DOHH2 (cell line): Measurements from ENCODE around the gene KIFC1.

ENCODE experiments used
- EZH2phosphoT487 ChIP-seq: fragments of 200-600 bp; sonication (generic); IDR thresholded peaks from 2 replicates; pipeline ENCODE4 v1.6.1; 2017; ENCODE audit warnings: borderline replicate concordance, mild to moderate bottlenecking, antibody characterized with exemption, low read length, moderate library complexity, mixed read lengths
- TF ChIP-seq, protein P1 (sequence below): fragments of 200-600 bp; sonication (generic); IDR thresholded peaks from one replicate; pipeline ENCODE4 v1.5.1; 2014; ENCODE audit warnings: antibody characterized with exemption, mild to moderate bottlenecking, low read depth, low read length; ENCODE audit not compliant: poor library complexity, severe bottlenecking

DNA sequence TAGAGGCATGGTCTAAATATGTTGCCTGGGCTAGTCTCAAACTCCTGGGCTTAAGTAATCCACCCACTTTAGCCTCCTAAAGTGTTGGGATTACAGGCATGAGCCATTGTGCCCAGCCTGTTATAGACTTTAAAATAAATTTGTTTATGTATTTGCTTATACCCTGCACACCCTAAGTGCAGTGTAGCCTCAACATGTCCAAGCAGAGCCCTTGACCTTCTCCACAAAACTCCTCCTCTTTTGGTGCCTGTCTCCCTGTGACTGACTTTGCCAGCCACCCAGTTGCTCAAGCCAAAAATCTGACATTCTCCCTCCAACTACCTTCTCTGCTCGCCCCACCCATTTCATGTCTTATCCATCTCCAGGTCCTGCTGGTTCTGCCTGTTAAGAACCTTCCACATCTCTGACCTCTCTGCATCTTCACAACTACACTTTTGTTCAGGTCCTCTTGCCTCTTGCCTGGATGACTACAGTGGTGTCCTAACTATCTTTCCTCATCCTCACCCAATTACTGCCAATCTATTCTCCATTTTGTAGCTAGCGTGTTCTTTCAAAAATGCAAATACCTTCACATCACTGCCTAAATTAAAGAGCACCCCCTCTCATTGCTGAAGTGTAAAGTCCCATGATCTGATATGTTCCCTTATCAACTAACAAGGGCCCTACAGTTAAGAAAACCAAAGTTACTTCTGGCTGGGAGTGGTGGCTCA, 11.2 kb upstream of the KIFC1 start:
- TF ChIP-seq, protein P1, sequence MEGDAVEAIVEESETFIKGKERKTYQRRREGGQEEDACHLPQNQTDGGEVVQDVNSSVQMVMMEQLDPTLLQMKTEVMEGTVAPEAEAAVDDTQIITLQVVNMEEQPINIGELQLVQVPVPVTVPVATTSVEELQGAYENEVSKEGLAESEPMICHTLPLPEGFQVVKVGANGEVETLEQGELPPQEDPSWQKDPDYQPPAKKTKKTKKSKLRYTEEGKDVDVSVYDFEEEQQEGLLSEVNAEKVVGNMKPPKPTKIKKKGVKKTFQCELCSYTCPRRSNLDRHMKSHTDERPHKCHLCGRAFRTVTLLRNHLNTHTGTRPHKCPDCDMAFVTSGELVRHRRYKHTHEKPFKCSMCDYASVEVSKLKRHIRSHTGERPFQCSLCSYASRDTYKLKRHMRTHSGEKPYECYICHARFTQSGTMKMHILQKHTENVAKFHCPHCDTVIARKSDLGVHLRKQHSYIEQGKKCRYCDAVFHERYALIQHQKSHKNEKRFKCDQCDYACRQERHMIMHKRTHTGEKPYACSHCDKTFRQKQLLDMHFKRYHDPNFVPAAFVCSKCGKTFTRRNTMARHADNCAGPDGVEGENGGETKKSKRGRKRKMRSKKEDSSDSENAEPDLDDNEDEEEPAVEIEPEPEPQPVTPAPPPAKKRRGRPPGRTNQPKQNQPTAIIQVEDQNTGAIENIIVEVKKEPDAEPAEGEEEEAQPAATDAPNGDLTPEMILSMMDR = no peak
- no peak for TF ChIP-seq EZH2phosphoT487
